Chondrocyte (in vitro differentiated cells): ENCODE results near the gene COX10. TPM values are rescaled to one million over a fixed set of nuclear protein-coding genes. Genes with fewer than 3 reads are reported as not detected.

Experiments used
- DNase-seq: peaks from one replicate; pipeline ENCODE4 v3.0.0; 2021; ENCODE audit warnings: mixed read lengths, low spot score
- H3K27ac Mint-ChIP-seq: one replicate; pipeline ENCODE4 v1.8.0; 2021; ENCODE audit warnings: mild to moderate bottlenecking, moderate library complexity, mixed read lengths; ENCODE audit not compliant: unreplicated experiment
- H3K27me3 Mint-ChIP-seq: 2 replicates; pipeline ENCODE4 v1.8.0; 2021; ENCODE audit warnings: low read depth, mixed read lengths
- H3K36me3 Mint-ChIP-seq: 2 replicates; pipeline ENCODE4 v1.8.0; 2021; ENCODE audit warnings: low read depth, mixed read lengths
- H3K4me1 Mint-ChIP-seq: 2 replicates; pipeline ENCODE4 v1.8.0; 2021; ENCODE audit warnings: low read depth, mild to moderate bottlenecking, mixed read lengths
- H3K4me3 Mint-ChIP-seq: one replicate; pipeline ENCODE4 v1.8.0; 2021; ENCODE audit warnings: mild to moderate bottlenecking, moderate library complexity, mixed read lengths; ENCODE audit not compliant: unreplicated experiment
- H3K9me3 Mint-ChIP-seq: 2 replicates; pipeline ENCODE4 v1.8.0; 2021; ENCODE audit warnings: low read depth, mixed read lengths
- total RNA-seq: library from RNA; stranded (reverse); gene quantifications from 3 replicates; pipeline ENCODE4 v1.2.1, GENCODE V29; 2021
- TF ChIP-seq, protein P1 (sequence below): fragments of 200-600 bp; sonication (generic); IDR thresholded peaks from 2 replicates; pipeline ENCODE4 v1.5.0; 2021; ENCODE audit warnings: antibody characterized with exemption, mild to moderate bottlenecking, moderate library complexity

COX10 gene
- total RNA-seq, 1 donor from 2014 or later, result 12.6 TPM

DNA sequence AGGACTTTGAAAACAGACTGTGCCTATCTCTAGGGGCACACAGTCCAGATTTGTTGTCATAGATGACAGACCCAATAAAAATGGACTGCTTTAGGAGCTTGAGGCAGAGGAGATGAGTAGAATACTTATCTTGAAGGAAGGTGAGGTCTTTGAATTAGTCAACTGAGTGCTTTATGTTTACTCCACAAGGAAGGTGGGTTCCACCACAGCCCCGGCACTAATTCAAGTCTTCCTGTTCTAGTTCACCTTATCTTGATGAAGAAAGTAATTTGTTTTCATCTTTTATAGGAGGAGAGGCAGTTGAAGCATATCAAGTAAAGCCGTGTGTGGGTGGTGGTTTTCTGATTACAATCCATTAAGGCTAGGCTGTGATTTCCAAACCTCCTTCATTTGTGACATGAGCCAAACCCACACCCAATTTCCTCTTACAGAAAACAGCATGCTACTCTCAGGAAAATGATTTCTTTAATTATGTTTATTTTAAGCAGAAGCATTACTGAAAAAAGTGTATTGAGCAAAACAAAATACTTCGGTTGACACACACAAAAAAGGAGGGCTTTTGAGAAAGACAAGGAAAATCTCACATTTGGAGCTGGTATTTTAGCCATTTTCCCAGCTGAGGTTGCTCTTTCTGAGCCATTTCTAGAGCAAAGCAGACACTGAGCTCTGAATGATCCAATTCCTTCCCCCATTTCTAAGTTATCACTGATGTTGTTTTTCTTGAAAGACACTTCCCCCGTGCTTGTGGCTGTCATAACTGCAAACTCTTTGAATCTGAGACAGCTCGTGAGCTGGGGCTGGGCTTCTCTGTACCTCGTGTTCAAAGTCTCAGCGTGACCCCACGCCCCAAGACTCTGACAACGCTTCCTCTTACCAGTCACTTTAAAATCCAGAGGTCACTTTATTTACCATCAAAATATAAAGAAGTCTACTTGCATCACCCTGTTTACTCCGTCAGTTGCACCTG, 132.0 kb downstream of the COX10 start:
- Mint-ChIP-seq H3K36me3 (peaks cover 9% of the 10 kb centered on the region), H3K9me3 (no peaks in the 10 kb centered on the region), H3K4me1 (peaks cover 6% of the 10 kb centered on the region), H3K27ac (no peak overlapping the region), H3K4me3 (no peak overlapping the region), H3K27me3 (no peaks in the 10 kb centered on the region)
- no peak for DNase-seq
- TF ChIP-seq, protein P1, sequence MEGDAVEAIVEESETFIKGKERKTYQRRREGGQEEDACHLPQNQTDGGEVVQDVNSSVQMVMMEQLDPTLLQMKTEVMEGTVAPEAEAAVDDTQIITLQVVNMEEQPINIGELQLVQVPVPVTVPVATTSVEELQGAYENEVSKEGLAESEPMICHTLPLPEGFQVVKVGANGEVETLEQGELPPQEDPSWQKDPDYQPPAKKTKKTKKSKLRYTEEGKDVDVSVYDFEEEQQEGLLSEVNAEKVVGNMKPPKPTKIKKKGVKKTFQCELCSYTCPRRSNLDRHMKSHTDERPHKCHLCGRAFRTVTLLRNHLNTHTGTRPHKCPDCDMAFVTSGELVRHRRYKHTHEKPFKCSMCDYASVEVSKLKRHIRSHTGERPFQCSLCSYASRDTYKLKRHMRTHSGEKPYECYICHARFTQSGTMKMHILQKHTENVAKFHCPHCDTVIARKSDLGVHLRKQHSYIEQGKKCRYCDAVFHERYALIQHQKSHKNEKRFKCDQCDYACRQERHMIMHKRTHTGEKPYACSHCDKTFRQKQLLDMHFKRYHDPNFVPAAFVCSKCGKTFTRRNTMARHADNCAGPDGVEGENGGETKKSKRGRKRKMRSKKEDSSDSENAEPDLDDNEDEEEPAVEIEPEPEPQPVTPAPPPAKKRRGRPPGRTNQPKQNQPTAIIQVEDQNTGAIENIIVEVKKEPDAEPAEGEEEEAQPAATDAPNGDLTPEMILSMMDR, result no peak

DNA sequence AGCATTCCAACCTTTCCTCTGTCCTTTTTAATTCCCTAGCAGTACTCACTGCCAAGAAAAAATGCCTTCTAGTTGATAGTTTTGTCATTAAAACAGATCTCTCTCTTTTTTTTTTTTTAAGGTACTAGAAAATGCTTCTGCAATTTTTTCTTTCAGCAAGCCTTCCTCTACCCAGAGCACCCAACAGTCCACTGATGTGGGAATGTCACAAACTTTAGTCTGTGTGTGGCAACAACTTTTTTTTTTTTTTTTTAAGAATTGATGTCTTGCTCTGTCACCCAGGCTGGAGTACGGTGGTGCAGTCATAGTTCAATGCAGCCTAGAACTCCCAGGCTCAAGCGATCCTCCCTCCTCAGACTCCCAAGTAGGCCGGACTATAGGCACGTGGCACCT, 132.7 kb downstream of the COX10 start:
- TF ChIP-seq, protein P1, result no peak
- H3K27ac Mint-ChIP-seq, result no peak overlapping the region
- peaks cover 8% of the 10 kb centered on the region for H3K36me3 Mint-ChIP-seq
- H3K4me1 Mint-ChIP-seq, result peaks cover 6% of the 10 kb centered on the region
- H3K9me3 Mint-ChIP-seq, result no peaks in the 10 kb centered on the region
- no peak overlapping the region for H3K4me3 Mint-ChIP-seq
- H3K27me3 Mint-ChIP-seq, result no peaks in the 10 kb centered on the region
- DNase-seq, result no peak

DNA sequence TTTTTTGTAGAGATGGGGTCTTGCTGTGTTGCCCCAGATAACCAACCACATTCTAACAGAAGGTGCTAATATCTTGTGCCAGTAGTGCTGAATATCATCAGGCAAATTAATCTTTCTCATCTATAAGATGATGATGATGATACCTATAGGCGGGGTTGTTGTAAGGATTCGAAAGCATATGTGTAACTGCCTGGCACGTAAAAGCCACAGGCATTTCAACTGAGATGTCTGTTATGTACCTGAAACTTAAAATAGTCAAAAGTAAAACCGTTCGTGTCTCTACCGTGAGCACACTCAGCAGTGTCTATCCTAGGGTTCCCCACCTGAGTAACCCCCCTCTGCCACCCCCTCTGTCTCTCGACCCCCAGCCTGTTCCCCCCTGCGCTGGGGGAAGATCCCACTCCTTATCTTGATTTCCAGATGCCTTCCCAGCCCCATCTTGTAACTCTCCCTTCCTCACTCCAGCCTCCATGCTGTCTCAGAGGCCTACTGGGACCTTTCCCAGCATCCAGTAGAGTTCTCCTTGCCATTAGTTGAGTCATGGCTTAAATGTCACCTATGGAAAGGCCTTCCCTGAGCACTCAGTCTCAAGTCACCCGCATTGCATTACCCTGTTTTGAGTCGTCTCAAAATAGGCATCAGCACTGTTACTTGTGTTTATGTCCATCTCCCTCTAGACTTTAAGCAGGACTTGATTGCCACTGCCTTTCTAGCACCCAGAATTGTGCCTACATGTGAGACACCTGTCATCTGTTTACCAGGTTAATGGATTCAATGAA, 133.3 kb downstream of the COX10 start:
- H3K27ac Mint-ChIP-seq, result no peak overlapping the region
- peaks cover 6% of the 10 kb centered on the region for H3K4me1 Mint-ChIP-seq
- DNase-seq, result no peak
- H3K4me3 Mint-ChIP-seq, result no peak overlapping the region
- no peaks in the 10 kb centered on the region for H3K9me3 Mint-ChIP-seq
- peaks cover 10% of the 10 kb centered on the region for H3K36me3 Mint-ChIP-seq
- TF ChIP-seq, protein P1, result no peak
- H3K27me3 Mint-ChIP-seq, result no peaks in the 10 kb centered on the region

DNA sequence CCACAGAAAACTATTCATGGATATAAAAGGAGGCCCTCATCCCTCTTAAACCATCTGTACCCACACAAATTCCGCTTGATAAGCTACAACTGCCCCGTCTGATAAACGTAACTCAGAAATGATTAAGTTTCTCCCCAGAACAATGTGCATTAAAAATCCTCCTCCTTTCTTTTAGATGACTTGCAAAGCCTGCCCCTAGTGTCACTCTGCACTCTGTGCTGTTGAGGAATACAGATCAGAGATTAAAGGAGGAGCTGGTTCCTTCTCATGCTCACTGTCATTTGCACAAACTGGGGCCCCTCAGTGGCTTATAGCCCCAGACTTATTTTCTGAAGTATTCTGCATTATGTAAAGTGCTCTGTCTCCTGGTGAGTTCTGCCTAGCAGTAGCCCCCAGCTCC, 134.1 kb downstream of the COX10 start:
- DNase-seq, result no peak
- peaks cover 6% of the 10 kb centered on the region for H3K4me1 Mint-ChIP-seq
- no peaks in the 10 kb centered on the region for H3K9me3 Mint-ChIP-seq
- TF ChIP-seq, protein P1, result peak; percentile 62
- peaks cover 10% of the 10 kb centered on the region for H3K36me3 Mint-ChIP-seq
- no peak overlapping the region for H3K4me3 Mint-ChIP-seq
- H3K27ac Mint-ChIP-seq, result no peak overlapping the region
- no peaks in the 10 kb centered on the region for H3K27me3 Mint-ChIP-seq

DNA sequence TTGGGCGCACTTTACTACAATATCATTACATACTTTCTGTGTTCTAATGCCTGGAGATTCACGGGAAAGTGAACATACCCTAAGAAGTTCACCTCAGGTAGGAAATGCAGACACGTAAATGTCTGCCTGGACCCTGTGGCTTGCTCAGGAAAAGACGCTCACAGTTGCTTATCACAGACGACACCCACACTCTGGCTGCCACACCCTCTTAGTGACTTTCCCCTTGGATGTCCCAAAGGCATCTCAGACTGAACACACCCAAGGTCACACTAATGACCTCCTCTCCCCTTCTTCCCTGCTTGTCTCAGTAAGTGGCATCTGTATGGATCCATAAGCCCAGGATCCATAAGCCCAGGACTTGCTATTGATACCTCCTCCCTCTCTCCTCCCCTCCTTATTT, 134.8 kb downstream of the COX10 start:
- H3K9me3 Mint-ChIP-seq, result no peaks in the 10 kb centered on the region
- no peak overlapping the region for H3K4me3 Mint-ChIP-seq
- H3K27ac Mint-ChIP-seq, result no peak overlapping the region
- H3K36me3 Mint-ChIP-seq, result peaks cover 11% of the 10 kb centered on the region
- H3K4me1 Mint-ChIP-seq, result peaks cover 6% of the 10 kb centered on the region
- TF ChIP-seq, protein P1, result no peak
- H3K27me3 Mint-ChIP-seq, result no peaks in the 10 kb centered on the region
- DNase-seq, result no peak
